ENCODE results near the gene TUBGCP6.
"Not testable (repeated sequence)": the region's sequence is repeated elsewhere in the genome, so short reads cannot be mapped to it uniquely, and the experiment has no call there.

TUBGCP6 gene

DNA sequence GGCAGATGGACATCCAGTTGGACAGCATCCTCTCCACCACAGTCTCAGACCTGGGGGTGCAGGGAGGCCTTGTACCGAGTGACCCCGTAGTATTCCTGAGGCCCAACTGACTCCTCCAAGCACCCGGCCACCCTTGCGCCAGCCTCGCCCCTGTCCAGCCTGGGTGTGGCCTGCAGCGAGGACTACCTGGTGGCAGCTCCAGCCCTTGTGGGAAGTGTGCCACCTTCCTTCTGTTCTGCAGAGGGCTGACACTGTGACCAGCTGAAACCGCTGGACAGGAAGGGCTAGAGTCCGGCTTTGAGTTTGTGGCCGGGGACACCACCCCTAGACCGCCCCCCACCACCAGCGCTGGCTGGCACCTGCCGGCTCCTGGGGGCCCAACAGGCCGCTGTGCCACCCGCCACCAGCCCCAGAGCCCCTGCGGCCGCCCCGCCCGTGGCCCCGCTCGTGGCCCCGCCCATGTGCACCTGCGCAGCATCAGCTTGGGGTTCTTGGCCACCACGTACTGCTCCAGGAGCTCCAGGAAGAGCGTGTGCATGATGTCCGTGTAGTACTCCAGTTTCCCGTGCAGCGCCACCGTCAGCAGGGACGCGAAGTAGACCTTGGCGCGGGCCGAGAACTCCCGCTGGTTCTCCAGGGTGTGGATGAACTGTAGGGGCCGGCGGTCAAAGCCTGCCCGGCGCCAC lies 35.3 kb upstream of the TUBGCP6 start:
- no peak for DNase-seq

DNA sequence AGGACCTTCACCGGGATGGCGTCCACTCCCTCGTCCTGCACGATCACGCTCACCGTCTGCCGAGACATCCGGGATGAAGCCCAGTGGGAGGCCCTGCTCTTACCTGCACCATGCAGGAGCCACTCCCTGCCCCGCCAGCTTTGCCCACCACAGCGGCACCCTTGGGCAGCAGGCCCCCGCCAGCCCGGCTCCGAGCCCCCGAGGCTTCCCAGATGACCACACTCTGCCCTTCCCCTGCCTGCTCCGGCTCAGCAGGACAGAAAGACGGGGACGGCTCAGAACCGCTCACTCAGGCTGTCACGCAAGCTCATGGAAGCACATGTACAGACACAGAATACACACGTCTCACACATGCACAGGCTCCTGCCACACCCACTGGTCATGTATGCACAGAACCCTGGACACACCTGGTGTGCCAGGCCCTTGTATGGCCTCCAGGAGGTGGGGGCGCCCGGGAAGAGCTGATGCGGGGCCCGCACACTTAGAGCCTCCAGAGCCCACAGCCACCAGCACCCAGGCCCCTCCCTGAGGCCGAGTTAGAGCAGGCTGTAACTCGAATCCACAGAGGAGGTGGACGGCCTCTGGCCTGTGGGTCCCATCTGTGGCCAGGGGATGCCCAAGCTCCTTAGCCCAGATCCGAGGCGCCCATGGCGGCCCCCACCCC lies 34.3 kb upstream of the TUBGCP6 start:
- no peak for DNase-seq

DNA sequence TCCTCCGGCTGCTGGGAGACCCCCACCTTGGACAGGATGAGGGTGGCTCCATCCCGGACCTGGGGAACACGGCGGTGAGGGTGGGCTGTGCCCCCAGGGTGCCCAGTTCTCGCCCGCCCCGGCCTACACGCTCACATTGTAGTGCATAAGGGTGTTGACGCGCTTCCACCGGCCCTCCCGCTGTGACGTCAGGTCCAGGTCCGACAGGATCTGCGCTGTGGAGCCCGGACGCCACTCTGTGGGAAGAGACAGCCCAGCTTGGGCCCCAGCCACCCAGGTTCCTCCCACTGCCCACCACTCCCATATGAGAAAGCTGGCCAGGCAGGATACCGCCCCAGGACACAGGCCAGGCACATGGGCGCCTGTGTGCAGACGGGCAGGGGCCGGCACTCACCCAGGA lies 33.6 kb upstream of the TUBGCP6 start:
- no peak for DNase-seq

DNA sequence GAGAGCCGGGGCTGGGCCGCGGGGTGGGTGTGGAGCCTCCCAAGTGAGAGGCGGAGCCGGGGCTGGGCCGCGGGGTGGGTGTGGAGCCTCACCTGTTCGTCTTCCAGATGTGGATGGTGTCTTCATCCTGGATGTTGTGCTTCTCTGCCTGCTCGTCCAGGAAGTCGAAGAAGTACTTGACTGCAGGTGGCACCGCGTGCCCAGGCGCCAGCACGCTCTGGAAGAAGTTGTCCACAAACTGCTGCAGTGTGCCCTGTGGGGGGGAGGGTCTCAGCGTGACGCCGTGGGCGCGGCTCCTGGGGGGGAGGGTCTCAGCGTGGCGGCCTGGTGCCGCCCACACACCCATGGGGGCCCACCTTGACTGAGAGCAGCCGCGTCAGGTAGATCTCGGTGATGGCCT lies 32.9 kb upstream of the TUBGCP6 start:
- DNase-seq, result no peak

DNA sequence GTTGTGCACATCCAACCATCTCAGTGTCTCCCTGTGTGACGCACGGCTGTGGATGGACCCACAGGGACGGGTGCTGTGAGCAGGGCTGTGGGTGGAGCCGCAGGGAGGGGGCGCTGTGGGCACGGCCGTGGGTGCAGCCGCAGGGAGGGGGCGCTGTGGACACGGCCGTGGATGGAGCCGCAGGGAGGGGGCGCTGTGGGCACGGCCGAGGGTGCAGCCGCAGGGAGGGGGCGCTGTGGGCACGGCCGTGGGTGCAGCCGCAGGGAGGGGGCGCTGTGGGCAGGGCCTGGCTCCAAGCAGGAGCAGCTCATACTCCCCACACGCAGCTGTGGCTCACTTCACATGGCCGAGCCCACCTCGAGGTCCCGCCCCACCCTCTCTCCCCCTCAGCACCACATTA lies 31.3 kb upstream of the TUBGCP6 start:
- DNase-seq, result no peak

DNA sequence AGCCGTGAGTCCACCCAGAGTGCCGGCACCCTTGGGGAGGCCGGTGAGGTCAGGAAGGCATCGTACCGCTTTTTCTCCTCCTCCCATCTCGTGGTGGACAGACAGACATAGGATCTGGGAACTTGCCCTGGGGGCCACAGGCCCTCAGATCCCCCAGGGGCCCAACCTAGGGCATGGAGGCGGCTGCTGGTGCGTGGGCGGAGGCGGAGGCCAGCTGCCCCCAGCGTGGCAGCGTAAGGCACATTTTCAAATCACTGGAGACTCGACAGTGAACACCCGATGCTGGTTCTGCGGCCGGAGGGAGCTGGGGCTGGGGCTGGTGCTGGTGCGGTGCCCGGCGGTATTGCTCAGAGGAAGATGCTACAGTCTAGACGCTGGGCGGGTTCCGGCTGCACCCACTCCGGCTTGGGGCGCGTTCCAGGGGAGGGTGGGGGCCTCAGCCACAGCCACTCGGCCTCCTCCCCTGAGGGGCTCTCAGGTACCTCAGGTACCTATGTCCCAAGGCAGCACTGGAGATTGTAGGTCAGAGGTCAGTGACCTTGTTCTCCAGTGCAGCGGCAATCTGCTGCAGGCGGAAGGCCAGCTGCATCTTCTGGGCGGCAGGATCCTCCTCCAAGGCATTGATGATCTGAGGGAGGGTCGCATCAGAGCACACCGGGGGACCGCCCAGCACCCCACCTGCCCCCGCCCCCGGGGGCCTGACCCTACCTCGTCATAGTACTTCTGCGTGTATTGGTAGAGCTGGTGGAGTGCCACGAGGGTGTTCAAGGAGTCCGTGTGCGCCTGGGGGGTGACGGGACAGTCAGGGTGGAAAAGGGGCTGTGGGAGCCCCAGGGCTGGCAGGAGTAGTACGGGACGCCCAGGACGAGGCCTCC lies 30.6 kb upstream of the TUBGCP6 start:
- no peak for DNase-seq

DNA sequence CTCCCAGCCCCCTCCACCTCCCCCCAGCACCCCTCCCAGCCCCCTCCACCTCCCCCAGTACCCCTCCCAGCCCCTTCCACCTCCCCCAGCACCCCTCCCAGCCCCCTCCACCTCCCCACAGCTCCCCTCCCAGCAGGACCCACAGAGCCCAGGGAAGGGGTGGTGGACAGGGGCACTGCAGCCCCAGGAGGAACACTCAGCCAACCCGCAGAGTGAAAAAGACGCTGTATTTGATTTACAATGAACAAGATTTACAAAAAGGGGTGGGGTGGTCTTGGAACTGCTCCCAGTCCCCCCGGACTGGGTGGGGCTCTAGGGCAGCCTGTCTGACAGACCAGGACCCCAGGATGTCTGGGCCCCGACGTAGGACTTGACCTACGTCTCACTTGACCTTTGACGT lies 29.9 kb upstream of the TUBGCP6 start:
- no peak for DNase-seq

DNA sequence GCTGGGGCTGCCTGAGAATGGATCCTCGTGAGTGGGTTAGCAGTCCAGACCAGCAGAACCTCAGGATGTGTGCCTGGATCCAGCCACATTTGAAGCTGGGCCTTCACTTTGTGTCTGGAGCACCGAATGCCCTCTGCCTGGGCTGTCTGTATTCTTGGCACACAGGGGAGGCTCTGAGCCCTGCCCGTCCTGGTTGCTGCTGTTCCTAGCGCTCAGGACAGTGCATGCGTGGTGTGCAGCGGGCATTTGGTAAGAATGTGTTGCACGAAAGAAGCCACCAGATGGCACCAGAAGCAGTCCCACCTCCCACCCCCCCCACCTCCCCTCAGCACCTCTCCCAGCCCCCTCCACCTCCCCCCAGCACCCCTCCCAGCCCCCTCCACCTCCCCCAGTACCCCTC lies 29.5 kb upstream of the TUBGCP6 start:
- no peak for DNase-seq

DNA sequence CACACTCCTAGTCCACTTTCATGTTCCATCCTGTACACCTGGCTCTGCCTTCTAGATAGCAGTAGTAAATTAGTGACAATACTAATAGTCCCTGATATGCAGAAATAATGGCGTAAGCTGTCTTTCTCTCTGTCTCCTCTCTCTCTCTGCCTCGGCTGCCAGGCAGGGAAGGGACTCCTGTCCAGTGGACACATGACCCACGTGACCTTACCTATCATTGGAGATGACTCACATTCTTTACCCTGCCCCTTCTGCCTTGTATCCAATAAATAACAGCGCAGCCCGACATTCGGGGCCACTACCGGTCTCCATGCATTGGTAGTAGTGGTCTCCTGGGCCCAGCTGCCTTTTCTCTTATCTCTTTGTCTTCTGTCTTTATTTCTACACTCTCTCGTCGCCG lies 29.0 kb upstream of the TUBGCP6 start:
- DNase-seq, result not testable (repeated sequence)

DNA sequence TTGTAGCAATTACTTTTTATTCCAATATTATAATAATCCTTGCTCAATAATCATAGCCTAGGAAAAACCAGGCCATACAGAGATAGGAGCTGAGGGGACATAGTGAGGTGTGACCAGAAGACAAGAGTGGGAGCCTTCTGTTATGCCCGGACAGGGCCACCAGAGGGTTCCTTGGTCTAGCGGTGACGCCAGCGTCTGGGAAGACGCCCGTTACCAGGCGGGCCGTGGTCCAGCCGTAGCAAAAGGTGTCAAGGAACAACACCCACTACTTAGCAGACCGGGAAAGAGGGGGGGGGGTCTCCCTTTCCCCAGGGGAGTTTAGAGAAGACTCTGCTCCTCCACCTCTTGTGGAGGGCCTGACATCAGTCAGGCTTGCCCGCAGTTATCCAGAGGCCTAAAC lies 28.5 kb upstream of the TUBGCP6 start:
- not testable (repeated sequence) for DNase-seq

DNA sequence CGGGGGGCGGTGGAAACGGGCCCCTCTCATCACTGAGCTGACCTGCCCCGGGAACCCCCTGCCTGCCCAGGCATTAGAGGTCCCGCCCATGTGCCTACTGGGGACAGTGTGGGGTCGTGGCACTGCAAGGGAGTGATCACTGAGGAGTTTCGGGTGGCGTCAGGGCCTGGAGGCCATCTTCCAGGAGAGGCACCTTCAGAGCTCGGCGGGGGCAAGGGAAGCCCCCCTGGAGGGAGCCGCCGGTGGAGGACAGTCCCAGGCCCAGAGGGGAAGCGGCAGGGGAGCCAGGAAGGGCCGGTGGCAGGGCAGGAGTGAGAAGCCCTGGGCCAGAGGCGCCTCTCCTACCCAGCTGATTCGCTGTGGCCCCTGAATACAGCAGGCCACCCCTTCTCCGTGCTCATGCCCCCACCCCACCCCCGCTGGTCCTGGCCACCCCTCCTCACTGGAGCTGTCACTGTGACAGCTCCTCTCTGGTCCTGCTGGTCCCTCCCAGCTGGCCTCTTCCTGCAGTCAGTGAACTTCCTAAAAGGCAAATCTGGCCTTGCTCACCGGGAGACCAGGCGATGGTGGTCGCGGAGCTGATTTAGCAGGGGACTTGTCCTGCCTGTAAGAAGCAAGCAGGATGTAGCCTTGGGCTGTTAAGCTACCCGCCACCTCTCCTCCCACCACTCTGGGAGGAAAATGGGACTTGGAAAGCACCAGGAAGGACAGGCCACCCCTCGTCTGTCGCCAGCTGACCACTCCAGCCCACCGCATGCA lies 27.4 kb upstream of the TUBGCP6 start:
- DNase-seq, result no peak

DNA sequence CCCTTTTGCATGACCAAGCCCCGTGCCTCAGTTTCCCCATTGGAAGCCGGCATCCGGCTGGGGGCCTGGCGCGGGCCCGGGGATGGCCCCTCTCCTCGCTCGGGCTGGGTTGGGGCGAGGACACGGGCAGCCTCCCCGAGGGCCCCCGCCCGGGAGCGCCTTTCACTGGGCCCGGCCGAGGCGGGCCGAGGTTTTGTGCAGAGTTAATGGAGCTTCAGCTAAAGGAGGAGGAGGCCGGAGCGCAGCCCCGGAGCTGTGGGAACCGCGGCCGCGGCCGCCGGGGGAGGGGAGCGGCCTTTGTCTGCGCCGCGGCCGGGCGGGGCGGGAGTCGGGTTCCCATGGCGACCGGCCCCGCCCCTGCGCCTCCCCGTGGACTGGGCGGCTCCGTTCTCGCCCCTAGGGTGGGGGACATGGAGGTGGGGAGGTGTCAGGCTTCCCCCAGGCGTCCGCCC lies 26.7 kb upstream of the TUBGCP6 start:
- no peak for DNase-seq

DNA sequence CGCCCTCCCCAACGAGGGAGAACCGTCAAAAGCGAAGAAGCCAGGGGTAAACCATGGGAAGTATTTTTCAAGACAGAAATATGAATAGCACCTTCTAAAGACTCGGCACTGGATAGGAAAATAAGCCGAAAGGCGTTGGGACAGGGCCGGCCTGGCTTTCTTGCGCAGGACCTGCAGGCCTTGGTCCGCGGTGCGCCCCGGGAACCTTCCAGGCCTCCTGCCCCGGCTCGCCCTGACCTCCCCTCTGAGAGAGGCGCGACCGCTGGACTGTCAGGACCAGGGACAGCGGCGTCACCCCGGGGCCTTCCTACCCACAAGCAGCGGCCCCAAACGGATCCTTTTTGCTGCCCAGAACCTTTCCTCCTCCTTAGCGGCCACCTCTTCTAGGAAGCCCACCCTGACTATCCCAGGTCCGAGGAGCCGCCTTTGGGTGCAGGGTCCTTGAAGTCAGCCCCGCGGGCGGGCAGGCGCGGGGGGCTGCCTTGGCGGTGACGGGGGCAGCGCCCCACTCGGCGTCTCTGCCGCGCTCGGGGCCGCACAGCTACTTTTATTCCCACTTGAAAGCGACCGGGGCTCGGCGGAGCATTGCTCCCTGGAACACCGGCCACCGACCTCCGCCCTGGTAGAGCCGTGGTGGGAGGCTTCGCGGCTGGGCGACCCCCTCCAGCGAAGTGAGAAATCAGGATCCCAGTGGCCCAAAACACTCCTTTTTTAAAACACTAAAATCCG lies 26.0 kb upstream of the TUBGCP6 start:
- no peak for DNase-seq

DNA sequence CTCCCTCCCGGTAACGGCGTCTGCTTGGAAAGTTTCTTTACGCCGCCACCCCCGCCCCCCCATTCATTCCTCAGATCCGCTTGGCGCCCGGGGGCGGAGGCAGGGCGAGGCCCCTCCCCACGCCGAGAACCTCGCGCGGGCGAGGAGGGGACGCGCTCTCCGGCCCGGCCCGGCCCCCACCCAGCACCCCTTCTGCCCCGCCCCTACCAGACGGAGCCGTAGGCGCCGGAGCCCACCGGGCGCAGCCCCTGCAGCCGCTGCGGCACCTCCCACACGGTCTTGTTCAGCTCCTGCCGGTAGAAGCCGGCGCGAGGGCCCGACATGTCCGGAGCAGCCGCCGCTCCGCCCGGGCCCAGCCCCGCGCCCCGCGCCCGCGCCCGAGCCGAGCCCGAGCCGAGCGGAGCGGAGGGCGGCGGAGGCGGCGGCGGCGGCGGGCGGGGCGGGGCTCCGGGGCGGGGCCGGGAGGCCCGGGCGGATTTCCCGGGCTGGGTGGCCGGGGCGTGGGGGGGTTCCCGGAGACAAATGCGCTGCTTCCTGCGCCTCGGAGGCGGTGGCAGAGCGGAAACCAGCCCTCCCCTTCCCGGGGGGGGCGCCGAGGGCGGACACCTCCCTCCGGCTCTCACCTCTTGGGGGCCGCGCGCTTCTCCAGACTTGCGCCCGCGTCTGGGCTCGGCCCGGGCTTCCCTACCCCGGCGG lies 25.3 kb upstream of the TUBGCP6 start, which contains the start of gene MAPK11:
MAPK11 (minus strand) TSS at position 411 of the 696 bp plus-strand sequence; CDS start at position 323, 88 bp downstream.
- peak; percentile 64 for DNase-seq

DNA sequence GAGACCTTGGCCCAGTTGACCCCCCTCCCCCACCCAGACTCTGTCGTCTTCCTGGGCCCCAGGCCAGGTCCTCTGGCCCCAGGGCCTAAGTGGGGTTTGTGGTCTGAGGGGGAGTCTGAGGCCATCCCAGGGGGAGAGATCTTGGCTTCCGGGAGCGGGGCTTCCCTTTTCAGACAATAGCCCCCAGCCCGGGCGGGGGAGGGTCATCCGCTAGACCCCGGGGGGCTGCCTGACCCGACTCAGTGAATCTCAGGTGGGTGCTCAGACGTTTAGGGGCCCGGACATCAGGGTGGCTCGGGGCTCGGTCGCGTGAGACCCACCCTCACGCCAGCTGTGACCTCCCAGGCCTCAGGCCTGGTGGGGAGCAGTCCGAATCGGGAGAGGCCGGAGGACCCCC lies 24.7 kb upstream of the TUBGCP6 start:
- no peak for DNase-seq

DNA sequence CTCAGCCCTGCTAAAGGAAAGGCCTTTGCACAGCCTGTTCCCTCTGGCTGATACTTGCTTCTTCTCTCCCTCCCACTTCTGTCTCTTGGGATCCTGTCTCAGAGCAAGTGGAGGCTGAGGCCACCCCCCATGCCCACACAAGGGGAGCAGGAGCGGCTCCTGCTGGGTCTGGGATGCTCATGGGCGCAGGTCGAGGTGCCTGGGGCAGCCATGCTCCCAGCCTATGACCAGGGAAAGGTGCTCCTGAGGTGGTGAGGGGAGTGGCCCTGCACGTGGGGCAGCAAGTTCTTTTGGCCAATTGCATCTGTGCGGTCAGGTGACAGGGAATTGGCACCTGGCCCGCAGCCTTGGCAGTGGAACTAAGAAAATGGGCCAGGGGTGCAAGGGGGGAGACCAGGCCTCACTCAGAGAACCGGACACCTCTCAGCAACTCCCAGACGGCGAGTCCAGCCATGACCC lies 23.9 kb upstream of the TUBGCP6 start:
- DNase-seq, result no peak

DNA sequence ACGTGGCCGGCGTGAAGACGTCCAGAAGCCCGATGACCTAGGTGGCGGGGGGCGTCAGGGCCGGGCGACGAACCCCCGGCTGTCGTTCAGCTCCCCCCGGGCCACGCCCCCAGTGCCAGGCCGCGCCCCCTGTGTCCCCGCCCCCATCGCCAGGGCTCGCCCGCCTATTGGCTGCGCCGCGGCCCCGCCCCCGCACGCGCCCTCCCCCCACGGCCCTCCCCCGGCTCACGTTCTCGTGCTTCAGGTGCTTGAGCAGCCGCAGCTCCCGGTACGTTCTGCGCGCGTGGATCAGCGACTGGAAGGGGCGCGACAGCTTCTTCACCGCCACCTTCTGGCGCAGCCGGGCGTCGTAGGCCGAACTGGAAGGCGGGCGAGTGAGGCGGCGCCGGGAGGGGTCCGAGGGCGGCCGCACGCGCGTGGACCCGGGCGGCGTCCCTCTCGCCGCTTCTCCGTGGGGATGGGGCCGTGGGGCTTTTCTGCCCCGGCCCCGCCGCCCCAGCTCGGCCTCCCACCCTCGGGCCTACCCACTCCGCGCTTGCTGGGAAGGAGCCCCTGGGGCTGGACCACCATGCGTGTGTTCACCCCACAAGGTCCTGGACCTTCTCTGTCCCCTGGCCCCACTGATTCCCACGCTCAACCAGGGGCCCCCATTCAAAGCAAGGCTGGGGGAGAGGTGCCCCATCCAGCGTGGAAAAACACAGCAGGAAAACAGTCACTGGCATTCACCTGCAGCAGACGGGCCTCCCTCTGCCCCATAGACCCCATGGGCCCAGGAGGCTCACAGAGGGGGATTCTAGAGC lies 23.0 kb upstream of the TUBGCP6 start:
- no peak for DNase-seq

DNA sequence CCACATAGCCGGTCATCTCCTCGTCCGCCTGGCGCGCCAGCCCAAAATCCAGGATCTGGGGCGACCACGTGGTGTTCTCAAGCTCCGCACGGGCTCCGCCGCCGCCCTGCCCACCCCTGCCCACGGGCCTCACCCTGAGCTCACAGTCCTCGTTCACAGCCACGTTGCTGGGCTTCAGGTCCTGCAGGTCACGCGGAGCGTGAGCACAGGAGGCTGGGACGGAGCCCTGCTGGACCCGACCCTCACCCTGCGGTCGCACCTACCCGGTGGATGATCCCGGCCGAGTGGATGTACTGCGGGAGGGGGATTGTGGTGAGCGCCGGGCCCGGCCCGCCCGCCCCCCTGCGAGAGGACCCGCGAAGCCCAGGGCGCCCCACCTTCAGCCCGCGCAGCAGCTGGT lies 22.2 kb upstream of the TUBGCP6 start:
- no peak for DNase-seq

DNA sequence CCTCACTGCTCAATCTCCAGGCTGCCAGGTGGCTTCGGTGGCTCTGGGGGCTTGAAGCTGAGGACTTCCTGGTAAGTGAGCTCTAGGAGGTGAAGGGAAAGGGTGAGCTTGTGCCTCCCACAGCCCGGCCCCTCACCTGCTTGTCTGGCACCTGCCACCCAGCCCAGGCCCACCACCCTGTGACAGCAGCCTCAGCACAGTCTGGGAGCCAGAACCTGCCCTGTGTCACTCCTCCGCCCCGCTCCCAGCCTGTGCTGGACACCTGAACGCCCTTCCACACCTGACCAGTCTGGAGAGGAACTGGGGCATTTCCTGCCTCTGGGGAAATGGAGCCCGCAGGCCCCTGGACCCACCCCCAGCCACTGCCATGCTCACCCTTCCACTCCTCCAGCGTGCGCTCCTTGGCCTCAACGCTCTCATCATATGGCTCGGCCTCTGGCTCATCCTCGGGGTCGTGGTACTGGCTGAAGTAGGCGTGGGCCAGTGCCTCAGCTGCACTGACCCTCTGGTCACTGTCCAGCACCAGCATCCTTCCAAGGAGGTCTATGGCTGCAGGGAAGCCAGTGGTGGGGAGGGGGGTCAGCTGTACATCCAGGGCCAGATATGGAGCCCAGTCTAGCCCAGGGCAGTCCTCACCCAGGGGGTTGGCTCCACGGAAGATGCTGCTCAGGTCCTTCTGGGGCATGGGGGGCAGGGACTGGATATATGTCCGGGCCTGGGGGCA lies 20.3 kb upstream of the TUBGCP6 start:
- no peak for DNase-seq

Data from NK-92 treated with Interleukin-12 subunit alpha and Interleukin-12 subunit beta, amount 100 ng/mL, for 24 hours (cell line).